Measurements from ENCODE around the gene RAPGEF4.

The RAPGEF4 gene

DNA sequence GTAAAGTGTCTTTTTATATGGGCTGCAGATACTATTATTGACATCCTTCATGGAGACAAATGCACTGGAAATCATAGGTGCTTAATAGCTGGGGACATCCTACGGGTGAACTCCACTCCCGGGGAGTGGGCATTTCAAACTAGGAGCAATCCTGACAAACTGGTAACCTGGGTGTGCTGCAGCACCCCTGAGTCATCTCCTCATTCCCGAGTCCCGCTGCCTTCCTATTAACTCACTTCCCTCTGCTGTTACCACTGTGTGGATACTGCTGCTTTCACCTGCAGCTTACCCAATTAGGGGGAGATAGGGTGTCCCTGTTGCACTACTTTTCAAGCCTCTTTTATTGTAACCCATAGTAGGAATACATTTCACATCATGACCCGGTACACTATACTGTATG lies 134.2 kb downstream of the RAPGEF4 start:
- TF ChIP-seq POLR2AphosphoS5 (IDR thresholded peaks at IDR 0.05; ENCODE audit: low read depth, low read length) = no peak
- no peak for TF ChIP-seq TAF1 (IDR thresholded peaks at IDR 0.05; ENCODE audit: borderline replicate concordance, low read depth, low read length)
- TF ChIP-seq POLR2A (IDR thresholded peaks at IDR 0.05; ENCODE audit: low read depth, low read length) = no peak
- DNase-seq (ENCODE audit: insufficient read length) = no peak
- no peak for FAIRE-seq

DNA sequence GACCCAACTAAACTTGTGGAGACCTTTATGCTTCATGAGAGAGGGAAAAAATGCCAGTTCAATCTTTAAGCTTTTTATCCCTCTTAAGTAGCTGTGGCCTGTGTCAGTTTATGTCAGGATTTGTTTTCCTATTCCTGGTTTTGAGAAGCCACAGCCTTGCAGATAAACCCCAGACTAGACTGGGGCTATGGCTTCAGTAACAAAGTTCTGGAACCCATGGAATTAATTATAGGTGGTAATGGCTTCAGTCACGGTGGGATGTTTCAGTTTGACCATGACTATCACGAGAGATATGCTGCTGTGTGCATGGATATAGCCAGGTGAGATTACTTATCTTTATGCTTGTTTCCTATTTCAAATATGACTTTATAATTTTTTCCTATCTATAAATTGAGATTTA lies 134.8 kb downstream of the RAPGEF4 start:
- no peak for FAIRE-seq
- DNase-seq (ENCODE audit: insufficient read length) = no peak
- no peak for TF ChIP-seq POLR2AphosphoS5 (IDR thresholded peaks at IDR 0.05; ENCODE audit: low read depth, low read length)
- TF ChIP-seq POLR2A (IDR thresholded peaks at IDR 0.05; ENCODE audit: low read depth, low read length) = no peak
- TF ChIP-seq TAF1 (IDR thresholded peaks at IDR 0.05; ENCODE audit: borderline replicate concordance, low read depth, low read length) = no peak

DNA sequence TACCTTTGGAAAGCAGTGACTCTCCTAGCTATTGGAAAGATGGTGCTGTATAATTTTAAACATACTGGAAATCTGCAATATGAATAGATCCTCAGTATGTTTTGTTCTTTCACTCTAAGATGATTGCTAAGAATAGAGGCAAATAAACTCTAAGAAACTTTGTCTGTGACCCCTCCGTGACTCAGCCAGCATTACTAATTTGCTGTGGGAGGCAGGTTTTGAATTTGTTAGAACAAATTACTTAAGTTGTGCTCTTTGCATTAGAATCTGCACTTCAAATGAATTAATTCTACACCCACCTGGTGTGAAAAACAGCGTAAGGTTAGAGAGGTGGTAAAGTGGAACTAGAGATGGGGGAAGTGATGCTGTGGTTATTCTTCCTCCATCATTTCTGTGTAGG lies 142.2 kb downstream of the RAPGEF4 start:
- DNase-seq (ENCODE audit: insufficient read length) = no peak
- TF ChIP-seq POLR2A (IDR thresholded peaks at IDR 0.05; ENCODE audit: low read depth, low read length) (no peak), POLR2AphosphoS5 (IDR thresholded peaks at IDR 0.05; ENCODE audit: low read depth, low read length) (no peak), TAF1 (IDR thresholded peaks at IDR 0.05; ENCODE audit: borderline replicate concordance, low read depth, low read length) (no peak)
- FAIRE-seq = no peak

DNA sequence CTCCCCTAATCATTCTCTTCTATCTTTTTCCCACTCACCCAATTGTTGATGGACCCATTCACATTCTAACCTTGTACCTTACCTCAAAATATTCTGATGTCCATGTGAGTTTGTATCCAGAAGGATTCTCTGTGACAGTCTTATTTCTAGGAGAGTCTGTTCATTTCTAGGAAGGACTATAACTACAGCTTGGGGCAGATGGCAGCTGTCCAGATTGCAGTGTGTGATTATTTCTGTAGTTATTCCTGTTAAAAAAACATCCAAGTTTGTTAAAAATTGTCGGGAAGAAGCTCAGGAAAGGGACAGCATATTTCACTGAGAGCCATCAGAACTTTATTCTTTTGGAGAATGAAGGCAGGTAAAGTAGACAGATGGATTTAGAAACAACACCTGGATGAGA lies 142.6 kb downstream of the RAPGEF4 start:
- no peak for DNase-seq (ENCODE audit: insufficient read length)
- no peak for FAIRE-seq
- TF ChIP-seq POLR2AphosphoS5 (IDR thresholded peaks at IDR 0.05; ENCODE audit: low read depth, low read length) = no peak
- no peak for TF ChIP-seq POLR2A (IDR thresholded peaks at IDR 0.05; ENCODE audit: low read depth, low read length)
- no peak for TF ChIP-seq TAF1 (IDR thresholded peaks at IDR 0.05; ENCODE audit: borderline replicate concordance, low read depth, low read length)

DNA sequence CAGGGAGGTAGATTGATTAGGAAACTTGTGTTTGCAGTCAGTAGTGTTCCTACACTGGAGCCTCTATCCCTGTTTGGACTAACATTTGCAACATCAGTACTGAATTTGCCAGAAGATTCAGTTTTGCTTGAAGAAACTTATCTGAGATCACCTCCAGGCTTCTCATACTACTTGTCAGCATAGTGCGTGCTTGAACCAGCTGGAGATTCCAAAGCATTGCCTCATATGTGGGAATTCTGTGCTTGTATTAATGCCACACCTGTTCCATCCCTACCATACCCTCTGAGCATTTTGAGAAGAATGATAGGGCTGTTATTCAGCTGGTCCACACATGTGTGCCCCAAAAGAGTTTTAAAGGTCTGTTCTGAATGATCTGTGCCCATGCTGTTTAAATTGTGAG lies 148.7 kb downstream of the RAPGEF4 start:
- TF ChIP-seq POLR2AphosphoS5 (IDR thresholded peaks at IDR 0.05; ENCODE audit: low read depth, low read length) (no peak), POLR2A (IDR thresholded peaks at IDR 0.05; ENCODE audit: low read depth, low read length) (no peak), TAF1 (IDR thresholded peaks at IDR 0.05; ENCODE audit: borderline replicate concordance, low read depth, low read length) (no peak)
- FAIRE-seq = no peak

DNA sequence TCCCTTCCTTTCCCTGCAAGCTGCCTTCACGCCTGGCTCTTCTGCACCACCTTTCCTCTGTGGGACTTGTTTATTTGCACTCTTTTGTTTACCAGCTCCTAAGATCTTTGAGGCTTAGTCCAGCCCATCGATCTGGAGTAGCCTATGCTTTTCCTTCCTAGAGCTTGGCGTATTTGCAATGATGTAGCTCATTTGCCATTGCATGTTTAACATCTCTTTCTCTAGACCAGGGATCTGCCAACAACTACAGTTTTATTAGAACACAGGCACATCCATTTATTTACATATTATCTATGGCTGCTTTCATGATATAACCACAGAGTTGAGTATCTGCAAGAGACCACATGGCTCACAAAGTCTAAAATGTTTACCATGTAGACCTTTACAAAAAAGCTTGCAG lies 150.4 kb downstream of the RAPGEF4 start:
- no peak for DNase-seq (ENCODE audit: insufficient read length)
- no peak for TF ChIP-seq POLR2AphosphoS5 (IDR thresholded peaks at IDR 0.05; ENCODE audit: low read depth, low read length)
- TF ChIP-seq TAF1 (IDR thresholded peaks at IDR 0.05; ENCODE audit: borderline replicate concordance, low read depth, low read length) = no peak
- no peak for TF ChIP-seq POLR2A (IDR thresholded peaks at IDR 0.05; ENCODE audit: low read depth, low read length)
- FAIRE-seq = no peak

More for the DNA sequence above, 148.7 kb downstream of the RAPGEF4 start:
- DNase-seq (ENCODE audit: insufficient read length) = no peak

DNA sequence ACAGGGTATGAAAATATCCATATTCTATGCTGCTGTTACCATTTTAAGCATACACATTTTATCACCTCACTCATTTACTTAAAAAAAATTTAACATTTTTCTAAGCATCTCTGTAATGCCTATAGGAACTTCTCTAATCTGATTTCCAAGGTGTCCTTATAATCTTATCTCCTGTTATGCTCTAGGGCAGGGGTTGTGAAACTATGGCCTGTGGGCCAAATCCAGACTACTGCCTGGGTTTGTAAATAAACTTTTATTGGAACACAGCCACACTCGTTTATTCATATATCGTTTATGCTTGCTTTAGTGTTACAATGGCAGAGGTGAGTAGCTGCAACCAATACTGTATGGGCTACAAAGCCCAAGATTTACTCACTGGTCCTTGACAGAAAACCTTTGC lies 151.6 kb downstream of the RAPGEF4 start:
- no peak for TF ChIP-seq POLR2A (IDR thresholded peaks at IDR 0.05; ENCODE audit: low read depth, low read length)
- no peak for TF ChIP-seq TAF1 (IDR thresholded peaks at IDR 0.05; ENCODE audit: borderline replicate concordance, low read depth, low read length)
- TF ChIP-seq POLR2AphosphoS5 (IDR thresholded peaks at IDR 0.05; ENCODE audit: low read depth, low read length) = no peak
- FAIRE-seq (peak; percentile 44), DNase-seq (ENCODE audit: insufficient read length) (no peak)

DNA sequence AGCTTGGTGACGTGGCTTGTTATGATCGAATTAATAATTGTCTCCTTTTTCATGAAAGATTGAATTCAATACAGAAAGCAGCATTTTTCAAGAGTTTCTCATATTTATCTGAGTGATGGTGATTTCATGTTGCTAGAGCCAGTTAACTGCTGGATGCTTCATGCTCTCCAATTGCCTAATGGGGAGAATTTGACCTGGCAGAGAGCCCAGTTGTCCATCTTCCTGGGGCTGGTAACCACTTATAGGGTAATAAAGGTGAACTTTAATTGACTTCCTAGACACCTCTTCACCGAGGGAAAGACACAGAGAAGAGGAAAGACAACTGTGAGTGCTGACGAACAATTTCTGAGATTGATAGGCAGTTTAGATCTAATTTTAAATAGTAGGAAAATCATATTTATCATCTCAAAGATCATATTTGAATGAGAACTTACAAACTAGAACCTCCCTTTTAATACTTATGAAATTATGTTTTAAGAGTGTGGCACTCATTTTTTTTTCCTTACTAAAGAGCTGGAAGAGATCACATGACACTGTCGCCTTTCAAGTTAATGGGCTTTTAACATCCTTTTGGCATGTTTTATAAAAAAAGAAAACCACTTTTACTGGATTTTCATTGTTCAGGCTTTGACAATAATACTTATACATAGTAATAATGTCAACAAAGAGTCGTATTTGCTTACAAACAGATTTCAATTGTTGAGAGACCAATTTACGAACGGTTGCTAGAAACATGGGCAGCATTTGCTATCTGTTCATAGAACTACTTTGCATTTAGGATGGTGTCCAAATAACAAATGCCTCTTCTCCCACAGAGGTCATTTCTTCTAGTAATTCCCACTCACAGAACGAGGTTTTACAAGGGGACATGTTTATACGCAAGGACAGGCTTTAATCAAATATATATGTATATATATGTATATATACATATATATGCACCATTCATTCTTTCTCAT lies 153.3 kb downstream of the RAPGEF4 start:
- no peak for TF ChIP-seq POLR2A (IDR thresholded peaks at IDR 0.05; ENCODE audit: low read depth, low read length)
- no peak for TF ChIP-seq TAF1 (IDR thresholded peaks at IDR 0.05; ENCODE audit: borderline replicate concordance, low read depth, low read length)
- TF ChIP-seq POLR2AphosphoS5 (IDR thresholded peaks at IDR 0.05; ENCODE audit: low read depth, low read length) = no peak
- no peak for FAIRE-seq
- no peak for DNase-seq (ENCODE audit: insufficient read length)

DNA sequence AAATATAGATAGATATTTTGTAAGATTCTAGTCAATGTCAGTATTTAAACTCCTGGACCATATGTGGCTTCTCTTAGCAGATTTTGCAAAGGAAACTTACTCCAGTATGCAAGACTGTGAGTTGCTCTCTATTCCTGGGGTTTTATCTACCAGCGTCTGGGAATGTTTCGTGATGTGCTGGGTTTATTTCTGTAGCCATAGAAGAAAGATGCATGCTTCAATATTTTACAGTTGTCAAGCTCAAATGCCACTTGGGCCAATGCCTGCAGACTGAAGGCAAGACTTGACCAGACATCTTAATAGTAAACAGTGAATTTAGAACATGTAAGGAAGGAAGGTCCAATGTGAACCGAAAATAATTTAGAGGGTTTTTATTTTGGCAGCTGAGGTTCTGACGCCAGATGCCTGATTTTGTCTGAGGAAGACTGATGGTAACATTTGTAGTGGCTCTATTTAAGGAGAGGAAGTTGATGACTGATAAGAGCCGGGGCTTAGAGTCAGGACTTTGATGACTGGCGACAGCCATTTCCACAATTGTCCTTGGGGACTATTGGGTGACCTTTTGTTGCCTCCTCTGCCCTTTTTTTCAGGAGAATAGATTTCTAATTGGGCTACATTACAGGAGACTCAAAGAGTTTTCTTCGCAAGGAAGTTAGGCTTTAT lies 154.3 kb downstream of the RAPGEF4 start:
- TF ChIP-seq POLR2AphosphoS5 (IDR thresholded peaks at IDR 0.05; ENCODE audit: low read depth, low read length) = no peak
- no peak for TF ChIP-seq TAF1 (IDR thresholded peaks at IDR 0.05; ENCODE audit: borderline replicate concordance, low read depth, low read length)
- no peak for TF ChIP-seq POLR2A (IDR thresholded peaks at IDR 0.05; ENCODE audit: low read depth, low read length)
- no peak for FAIRE-seq
- no peak for DNase-seq (ENCODE audit: insufficient read length)

DNA sequence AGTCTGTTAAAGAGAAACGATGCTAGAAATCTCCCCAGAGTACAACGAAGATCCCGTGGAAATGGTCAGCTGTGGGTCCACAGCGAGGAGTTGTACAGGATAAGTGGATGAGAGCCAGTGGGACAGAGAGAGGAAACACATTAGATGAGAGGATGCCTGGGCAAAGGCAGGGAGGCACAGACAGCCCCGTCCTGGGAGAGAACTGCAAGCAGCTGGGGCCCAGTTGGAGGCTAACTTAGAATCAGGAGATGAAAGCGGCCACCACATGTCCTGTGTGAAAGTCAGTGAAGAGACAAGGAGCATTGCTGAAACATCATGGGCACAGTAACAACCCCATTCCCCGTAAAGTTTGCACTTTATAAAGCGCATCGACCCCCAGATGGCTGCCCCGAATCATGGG lies 157.5 kb downstream of the RAPGEF4 start:
- DNase-seq (ENCODE audit: insufficient read length) (no peak), FAIRE-seq (no peak)
- TF ChIP-seq POLR2A (IDR thresholded peaks at IDR 0.05; ENCODE audit: low read depth, low read length) (no peak), TAF1 (IDR thresholded peaks at IDR 0.05; ENCODE audit: borderline replicate concordance, low read depth, low read length) (no peak), POLR2AphosphoS5 (IDR thresholded peaks at IDR 0.05; ENCODE audit: low read depth, low read length) (no peak)

DNA sequence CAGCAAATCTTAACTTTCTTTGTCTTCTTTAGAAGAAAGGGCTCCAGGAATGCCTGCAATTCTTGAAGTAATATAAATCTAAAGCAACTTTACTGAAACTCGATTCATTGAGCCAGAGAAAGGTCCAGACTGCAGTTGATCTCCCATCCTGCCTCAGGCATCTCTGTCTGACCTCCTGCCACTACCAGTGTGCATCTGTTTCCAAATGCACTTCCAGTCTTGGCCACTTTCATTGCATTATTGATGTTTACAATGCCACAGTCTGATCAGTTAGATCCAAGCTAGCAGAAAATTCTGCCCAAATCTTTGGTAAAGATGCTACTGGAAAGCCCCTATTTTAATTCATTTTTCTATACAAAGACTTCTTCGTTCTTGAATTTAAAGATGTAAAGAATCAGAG lies 158.0 kb downstream of the RAPGEF4 start:
- TF ChIP-seq POLR2A (IDR thresholded peaks at IDR 0.05; ENCODE audit: low read depth, low read length) (no peak), POLR2AphosphoS5 (IDR thresholded peaks at IDR 0.05; ENCODE audit: low read depth, low read length) (no peak), TAF1 (IDR thresholded peaks at IDR 0.05; ENCODE audit: borderline replicate concordance, low read depth, low read length) (no peak)
- FAIRE-seq (no peak), DNase-seq (ENCODE audit: insufficient read length) (no peak)
